ENCODE data around the gene C11orf68.

The C11orf68 gene

GRCh38 chr11:65887723-65888162, 31.1 kb downstream of the C11orf68 start:
- peak overlapping the region; percentile 85 for H3K4me3 ChIP-seq (ENCODE audit: low read length)
- TF ChIP-seq, protein P1, sequence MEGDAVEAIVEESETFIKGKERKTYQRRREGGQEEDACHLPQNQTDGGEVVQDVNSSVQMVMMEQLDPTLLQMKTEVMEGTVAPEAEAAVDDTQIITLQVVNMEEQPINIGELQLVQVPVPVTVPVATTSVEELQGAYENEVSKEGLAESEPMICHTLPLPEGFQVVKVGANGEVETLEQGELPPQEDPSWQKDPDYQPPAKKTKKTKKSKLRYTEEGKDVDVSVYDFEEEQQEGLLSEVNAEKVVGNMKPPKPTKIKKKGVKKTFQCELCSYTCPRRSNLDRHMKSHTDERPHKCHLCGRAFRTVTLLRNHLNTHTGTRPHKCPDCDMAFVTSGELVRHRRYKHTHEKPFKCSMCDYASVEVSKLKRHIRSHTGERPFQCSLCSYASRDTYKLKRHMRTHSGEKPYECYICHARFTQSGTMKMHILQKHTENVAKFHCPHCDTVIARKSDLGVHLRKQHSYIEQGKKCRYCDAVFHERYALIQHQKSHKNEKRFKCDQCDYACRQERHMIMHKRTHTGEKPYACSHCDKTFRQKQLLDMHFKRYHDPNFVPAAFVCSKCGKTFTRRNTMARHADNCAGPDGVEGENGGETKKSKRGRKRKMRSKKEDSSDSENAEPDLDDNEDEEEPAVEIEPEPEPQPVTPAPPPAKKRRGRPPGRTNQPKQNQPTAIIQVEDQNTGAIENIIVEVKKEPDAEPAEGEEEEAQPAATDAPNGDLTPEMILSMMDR (conservative IDR thresholded peaks at IDR 0.05; ENCODE audit: low read depth, low read length) = no peak
- DNase-seq (ENCODE audit: low read depth) = no peak

GRCh38 chr11:65886826-65887722, 31.8 kb downstream of the C11orf68 start:
- DNase-seq (ENCODE audit: low read depth) = no peak
- peak overlapping the region; percentile 85 for H3K4me3 ChIP-seq (ENCODE audit: low read length)
- TF ChIP-seq, protein P1 (conservative IDR thresholded peaks at IDR 0.05; ENCODE audit: low read depth, low read length) = no peak

GRCh38 chr11:65885808-65886536, 32.9 kb downstream of the C11orf68 start:
- no peak for DNase-seq (ENCODE audit: low read depth)
- TF ChIP-seq, protein P1 (conservative IDR thresholded peaks at IDR 0.05; ENCODE audit: low read depth, low read length) = no peak
- no peak overlapping the region for H3K4me3 ChIP-seq (ENCODE audit: low read length)

DNA sequence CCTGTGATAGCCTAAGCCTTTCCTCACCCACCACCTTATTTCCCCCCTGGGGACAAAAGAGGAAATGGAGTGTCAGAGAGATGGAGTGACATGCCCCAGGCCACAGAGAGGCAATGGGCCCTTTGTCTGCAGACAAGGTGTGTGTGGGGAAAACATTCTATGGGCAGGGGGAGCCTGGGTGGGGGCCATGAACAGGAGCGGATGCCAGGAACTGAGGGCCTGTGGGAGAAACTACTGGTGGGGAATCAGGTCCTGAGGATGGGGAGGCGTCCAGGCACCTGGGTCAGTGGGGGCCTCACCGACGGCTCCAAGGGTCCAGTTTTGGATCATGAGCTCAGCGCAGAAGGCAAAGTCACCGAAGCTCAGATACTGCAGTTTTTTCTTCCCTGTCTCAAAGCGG, 33.6 kb downstream of the C11orf68 start:
- TF ChIP-seq, protein P1 (conservative IDR thresholded peaks at IDR 0.05; ENCODE audit: low read depth, low read length) = no peak
- no peak overlapping the region for H3K4me3 ChIP-seq (ENCODE audit: low read length)
- no peak for DNase-seq (ENCODE audit: low read depth)

DNA sequence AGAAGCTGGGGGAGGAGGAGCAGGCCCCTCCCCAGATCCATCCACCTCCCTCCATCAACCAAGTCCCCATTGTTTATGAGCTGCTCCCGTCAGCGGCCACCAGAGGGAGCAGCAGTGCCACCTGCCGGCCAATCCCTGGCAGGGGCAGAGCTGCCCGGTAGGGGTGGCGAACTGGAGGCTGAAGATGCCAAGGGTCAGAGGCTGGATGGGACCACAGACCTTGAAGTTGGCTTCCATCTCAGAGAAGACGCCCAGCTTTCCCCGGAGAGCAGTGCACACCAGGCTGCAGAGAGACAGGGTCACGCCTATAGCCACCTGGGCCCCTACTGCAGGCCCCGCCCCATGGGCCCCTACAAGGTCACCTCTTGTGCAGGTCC, 34.2 kb downstream of the C11orf68 start:
- TF ChIP-seq, protein P1 (conservative IDR thresholded peaks at IDR 0.05; ENCODE audit: low read depth, low read length) = peak; percentile 100
- no peak for DNase-seq (ENCODE audit: low read depth)
- H3K4me3 ChIP-seq (ENCODE audit: low read length) = no peak overlapping the region

GRCh38 chr11:65883786-65884715, 34.8 kb downstream of the C11orf68 start:
- TF ChIP-seq, protein P1 (conservative IDR thresholded peaks at IDR 0.05; ENCODE audit: low read depth, low read length) = no peak
- DNase-seq (ENCODE audit: low read depth) = no peak
- no peak overlapping the region for H3K4me3 ChIP-seq (ENCODE audit: low read length)
